Measurements from ENCODE around the gene TNFRSF12A.

Gene TNFRSF12A

GRCh38 chr16:3004781-3005284 is 15.3 kb upstream of the TNFRSF12A start:
- peak; percentile 35 for DNase-seq
- H3K27me3 Mint-ChIP-seq (ENCODE audit: low read depth, poor library complexity), result peaks cover 58% of the 10 kb centered on the region
- no peaks in the 10 kb centered on the region for H3K36me3 Mint-ChIP-seq (ENCODE audit: low read depth)
- peaks cover 35% of the 10 kb centered on the region for H3K4me1 Mint-ChIP-seq
- no peak for TF ChIP-seq CTCF (IDR thresholded peaks at IDR 0.05)
- peak overlapping the region; percentile 65 for H3K4me3 Mint-ChIP-seq
- H3K27ac Mint-ChIP-seq, result no peak overlapping the region
- H3K9me3 Mint-ChIP-seq, result no peaks in the 10 kb centered on the region

DNA sequence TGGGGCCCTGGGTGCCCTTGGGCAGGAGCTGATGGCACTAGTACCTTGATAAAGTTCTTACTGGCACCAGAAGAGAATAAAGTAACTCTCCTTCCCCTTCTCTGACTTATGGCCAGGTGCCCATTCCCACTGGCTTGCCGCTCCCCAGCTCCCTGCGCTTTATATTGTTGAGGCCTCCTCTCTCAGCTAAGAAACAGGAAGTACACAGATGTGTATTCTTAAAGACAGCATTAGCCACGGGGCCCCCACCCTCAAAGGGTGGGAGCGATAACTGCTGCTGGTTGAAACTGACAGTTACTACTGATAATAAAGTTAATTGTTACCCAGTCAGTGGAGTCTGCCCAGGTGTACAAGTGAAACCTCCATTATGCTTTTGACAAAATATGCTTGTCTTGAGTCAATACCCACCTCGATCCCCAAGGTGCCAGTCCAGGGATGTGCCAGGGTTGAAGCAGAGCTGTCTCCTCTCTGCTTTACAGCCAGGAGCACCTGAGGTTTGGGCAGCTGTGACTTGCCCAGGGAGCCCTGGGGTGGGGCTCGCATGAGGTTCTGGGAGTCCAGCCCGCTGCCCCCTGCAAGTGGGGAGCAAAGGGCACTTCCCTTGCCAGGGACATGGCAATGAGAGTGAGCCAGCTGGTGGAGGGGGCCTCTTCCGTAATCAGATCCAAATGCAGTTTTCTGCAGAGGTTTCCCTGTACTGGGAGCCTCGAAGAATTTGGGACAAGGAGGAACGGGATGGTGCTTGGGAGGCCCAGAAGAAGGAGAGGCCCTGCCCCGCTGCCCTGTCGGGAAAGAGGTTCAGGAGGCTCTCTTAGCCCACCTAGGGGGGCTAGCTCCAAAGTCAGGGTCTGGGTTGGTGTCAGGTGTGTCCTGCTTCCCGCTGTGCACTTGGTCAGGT is 12.9 kb upstream of the TNFRSF12A start:
- Mint-ChIP-seq H3K4me3 (peak overlapping the region; percentile 49), H3K36me3 (ENCODE audit: low read depth) (no peaks in the 10 kb centered on the region), H3K4me1 (peaks cover 39% of the 10 kb centered on the region), H3K9me3 (no peaks in the 10 kb centered on the region), H3K27ac (no peak overlapping the region), H3K27me3 (ENCODE audit: low read depth, poor library complexity) (peaks cover 55% of the 10 kb centered on the region)
- no peak for DNase-seq
- TF ChIP-seq CTCF (IDR thresholded peaks at IDR 0.05), result no peak

DNA sequence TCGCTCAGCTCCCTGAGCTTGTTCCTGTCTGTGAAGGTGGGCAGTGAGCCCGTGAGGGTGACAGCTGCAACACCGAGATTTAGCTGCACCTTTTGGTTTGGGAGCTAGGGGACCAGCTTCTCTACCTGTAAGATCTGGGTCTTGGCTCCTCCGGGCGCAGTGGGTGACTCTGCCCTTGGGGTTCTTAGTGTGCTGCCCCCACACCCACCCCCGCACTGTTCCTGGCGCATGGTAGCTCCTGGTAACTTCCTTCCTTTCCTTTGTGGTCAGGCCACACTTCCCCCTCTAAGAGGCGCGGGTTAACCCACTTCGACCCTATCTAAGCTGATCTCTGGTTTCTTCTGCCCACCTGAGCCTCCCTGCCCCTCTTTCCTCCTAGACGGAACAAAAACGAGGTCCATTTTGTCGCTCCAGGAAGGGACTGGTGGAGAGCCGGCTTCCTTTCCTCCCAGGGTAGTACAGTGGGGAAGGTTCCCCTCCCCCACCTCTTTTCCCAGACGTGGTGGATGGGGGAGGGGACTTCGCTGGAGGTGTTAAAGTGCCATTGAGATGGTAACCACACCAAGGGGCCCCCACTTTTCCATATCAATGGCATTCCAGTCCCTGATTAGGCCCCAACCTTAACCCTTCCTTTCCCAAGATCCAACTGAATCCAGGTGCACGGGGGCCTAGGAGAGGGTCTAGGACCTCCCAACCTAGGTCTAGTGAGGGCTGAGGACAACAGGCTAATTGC is 12.0 kb upstream of the TNFRSF12A start:
- DNase-seq, result no peak
- peaks cover 47% of the 10 kb centered on the region for H3K4me1 Mint-ChIP-seq
- no peaks in the 10 kb centered on the region for H3K9me3 Mint-ChIP-seq
- peak overlapping the region; percentile 61 for H3K4me3 Mint-ChIP-seq
- H3K36me3 Mint-ChIP-seq (ENCODE audit: low read depth), result no peaks in the 10 kb centered on the region
- no peak for TF ChIP-seq CTCF (IDR thresholded peaks at IDR 0.05)
- no peak overlapping the region for H3K27ac Mint-ChIP-seq
- peaks cover 60% of the 10 kb centered on the region for H3K27me3 Mint-ChIP-seq (ENCODE audit: low read depth, poor library complexity)

GRCh38 chr16:3008690-3009037 is 11.5 kb upstream of the TNFRSF12A start:
- H3K27me3 Mint-ChIP-seq (ENCODE audit: low read depth, poor library complexity), result peaks cover 65% of the 10 kb centered on the region
- H3K27ac Mint-ChIP-seq, result no peak overlapping the region
- no peaks in the 10 kb centered on the region for H3K36me3 Mint-ChIP-seq (ENCODE audit: low read depth)
- DNase-seq, result no peak
- no peak for TF ChIP-seq CTCF (IDR thresholded peaks at IDR 0.05)
- H3K4me1 Mint-ChIP-seq, result peaks cover 47% of the 10 kb centered on the region
- H3K9me3 Mint-ChIP-seq, result no peaks in the 10 kb centered on the region
- no peak overlapping the region for H3K4me3 Mint-ChIP-seq

DNA sequence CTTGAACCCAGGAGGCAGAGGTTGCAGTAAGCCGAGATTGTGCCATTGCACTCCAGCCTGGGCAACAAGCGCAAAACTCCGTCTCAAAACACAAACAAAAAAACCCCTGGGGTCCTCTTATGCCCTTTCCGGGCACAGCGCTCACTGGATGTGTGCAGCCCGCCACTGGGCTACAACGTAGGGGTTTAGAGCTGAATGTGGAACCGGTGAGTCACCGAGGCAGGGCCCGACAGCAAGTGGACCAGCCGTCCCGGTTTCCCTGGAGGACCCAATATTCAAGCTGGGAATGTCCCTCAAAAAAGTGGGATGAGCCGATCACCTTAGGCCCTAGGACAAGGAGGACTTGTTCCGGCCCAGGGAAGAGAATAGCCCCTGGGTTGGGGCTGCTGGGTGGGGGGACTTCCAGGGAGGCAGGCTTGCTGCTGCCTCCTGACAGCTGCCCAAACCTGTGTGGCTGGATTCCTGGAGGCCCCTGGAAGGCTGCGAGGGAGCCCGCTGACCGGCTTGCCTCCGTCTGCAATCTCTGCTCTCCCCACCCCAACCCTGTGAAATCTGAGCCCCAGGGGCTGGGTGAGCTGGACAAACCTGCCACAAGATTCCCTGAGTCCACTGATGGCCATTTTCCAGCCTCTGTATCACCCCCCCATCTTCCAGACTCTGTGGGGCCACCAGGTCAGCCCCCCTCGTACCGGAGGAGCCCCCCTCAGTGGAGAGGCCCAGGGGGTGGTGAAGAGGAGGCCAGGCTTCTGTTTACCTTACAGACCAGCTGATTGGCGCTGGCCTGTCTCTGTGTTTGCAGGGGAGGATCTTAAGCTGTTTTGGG is 10.4 kb upstream of the TNFRSF12A start:
- no peaks in the 10 kb centered on the region for H3K36me3 Mint-ChIP-seq (ENCODE audit: low read depth)
- peaks cover 67% of the 10 kb centered on the region for H3K27me3 Mint-ChIP-seq (ENCODE audit: low read depth, poor library complexity)
- H3K9me3 Mint-ChIP-seq, result no peaks in the 10 kb centered on the region
- no peak overlapping the region for H3K27ac Mint-ChIP-seq
- TF ChIP-seq CTCF (IDR thresholded peaks at IDR 0.05), result no peak
- peak overlapping the region; percentile 42 for H3K4me3 Mint-ChIP-seq
- DNase-seq, result peak; percentile 65
- peaks cover 54% of the 10 kb centered on the region for H3K4me1 Mint-ChIP-seq
